Activated naive CD4-positive, alpha-beta T cell treated with anti-CD3 and anti-CD28 coated beads, Interleukin-2, amount 10 ng/mL, durations not matched to agents 5 hours and 36 hours (primary cell): Measurements from ENCODE around the gene NEXMIF. TPM values are rescaled to one million over a fixed set of nuclear protein-coding genes. Genes with fewer than 3 reads are reported as not detected.

ENCODE experiments used
- total RNA-seq, 2 experiments: library from RNA; stranded (reverse); gene quantifications; one replicate each; pipeline ENCODE4 v1.2.3, GENCODE V29; 2021

NEXMIF gene
- 1 to 10 TPM; 1.6 to 1.7 TPM for total RNA-seq

DNA sequence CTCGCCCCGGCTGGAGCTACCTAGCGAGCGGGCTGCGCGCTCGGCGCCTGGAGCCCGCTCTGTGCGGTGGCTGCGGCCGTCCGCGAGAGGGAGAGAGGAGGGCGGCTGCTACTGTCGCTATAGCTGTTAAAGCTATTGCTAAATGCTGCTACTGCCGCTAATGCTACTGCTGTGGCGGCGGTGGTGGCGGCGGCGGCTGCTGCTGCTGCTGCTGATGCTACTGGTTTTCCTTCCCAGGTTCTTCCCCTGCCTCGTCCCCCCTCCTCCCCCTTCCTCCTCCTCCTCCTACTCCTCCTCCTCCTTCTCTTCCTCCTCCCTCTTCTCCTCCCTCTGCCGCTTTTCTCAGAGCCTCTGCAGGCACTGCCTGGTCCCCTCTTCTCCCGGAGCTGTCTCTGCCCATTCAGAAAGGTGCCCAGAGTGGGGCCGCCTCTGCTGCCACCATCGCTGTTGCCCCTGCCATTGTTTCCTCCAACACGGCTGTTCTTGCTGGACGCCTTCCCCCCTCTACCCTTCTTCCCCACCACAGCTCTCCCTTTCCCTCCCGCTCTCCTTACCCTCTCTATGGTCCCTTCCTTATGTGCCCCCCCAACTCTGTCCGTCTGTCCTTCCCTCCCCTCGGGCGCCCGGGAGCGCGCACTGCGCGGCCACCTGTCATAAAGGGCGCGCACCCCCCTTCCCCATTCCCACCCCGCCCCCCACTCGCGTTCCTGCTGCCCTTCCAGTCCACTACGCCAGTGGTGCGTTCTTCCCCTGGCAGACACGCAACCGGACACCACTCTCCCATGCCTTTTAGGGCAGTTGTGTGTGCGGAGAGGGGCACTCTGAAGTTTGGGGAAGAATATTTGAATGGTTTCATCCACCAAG, at the start of gene NEXMIF:
Gene NEXMIF, minus strand, starts transcription at position 228 of the 864 bp plus-strand sequence.

Other genes starting within 250 kb of the NEXMIF start
- gene ABCB7, start 230.8 kb upstream of the NEXMIF start, total RNA-seq, result 10 to 100 TPM; 24.2 to 25.7 TPM